Stimulated activated CD8-positive, alpha-beta memory T cell treated with anti-CD3 and anti-CD28 coated beads, Interleukin-2, amount 100 ng/mL, for 1 hour (primary cell): ENCODE data around the gene SPATS2.
"Not testable (repeated sequence)": the region's sequence is repeated elsewhere in the genome, so short reads cannot be mapped to it uniquely, and the experiment has no call there.

Experiments
- DNase-seq, 2 donors: peaks; one replicate each; pipeline ENCODE4 v3.0.0-alpha.2; 2020; ENCODE audit warnings: low read depth in 2 of 2

The SPATS2 gene

DNA sequence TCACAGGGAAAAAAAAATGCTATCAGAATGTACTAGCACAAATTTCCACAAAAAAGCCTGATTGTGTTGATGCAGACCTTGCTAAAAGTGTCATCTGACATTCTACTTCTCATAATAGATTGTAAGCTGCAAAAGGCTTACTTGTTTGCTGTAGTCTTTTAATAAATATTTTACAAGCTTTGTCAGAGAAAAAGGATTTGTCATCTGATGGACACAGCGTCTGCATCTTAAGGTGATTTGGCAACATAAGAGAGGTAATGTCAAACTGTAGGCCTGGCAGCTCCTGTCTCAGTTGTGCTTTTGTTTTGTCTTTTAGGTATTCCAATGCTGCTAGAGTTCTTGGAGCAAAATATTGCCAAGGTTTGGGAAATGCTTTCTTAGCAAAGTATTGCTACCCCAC, 145.3 kb downstream of the SPATS2 start:
- no peak for DNase-seq

DNA sequence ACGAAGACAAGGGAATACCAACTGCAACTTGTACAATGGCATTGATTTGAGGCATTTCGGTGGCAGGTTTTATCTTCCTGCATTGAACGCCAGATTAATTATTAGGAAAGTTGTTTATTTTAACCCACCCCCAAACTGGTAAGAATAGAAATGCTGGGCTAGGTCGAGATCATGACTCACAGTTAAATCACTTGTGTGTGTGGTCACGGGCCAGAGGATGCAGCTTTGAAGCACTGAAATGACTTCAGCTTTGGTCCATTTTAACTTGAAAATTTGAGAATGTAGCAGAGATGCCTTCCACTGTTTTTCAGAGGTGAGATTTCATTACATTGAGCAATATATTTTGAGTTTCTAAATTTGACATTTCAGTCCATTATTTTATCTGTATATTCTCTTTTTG, 148.0 kb downstream of the SPATS2 start:
- no peak for DNase-seq

DNA sequence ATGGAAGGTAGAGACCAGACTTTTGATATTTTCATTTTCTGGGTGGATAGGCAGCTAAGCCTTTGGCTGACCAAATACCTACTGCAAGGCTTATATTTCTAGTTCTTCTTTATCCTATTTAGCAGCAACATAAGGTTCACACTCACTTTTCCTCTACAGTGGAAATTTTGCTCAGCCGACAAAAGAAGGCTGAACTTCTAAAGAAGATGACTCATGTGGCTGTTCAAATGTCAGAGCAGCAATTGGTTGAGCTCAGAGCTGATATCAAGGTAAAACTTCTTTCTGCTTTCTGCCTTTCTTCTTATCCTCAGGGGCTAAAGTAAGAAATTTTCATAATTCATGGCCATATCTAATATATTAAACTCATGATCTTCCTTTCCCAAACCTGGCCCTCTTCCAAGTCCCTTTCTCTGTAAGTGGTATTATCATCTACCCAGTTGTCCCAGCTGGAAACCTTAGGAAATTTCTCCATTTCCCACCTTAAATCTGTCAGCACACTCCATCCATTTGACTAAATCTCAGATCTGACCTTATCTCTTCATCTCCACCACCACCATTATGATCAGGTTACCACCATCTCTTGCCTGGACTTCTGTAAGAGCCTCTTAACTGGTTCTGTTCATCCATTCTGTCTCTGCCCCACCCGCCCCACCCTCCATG, 151.8 kb downstream of the SPATS2 start:
- no peak for DNase-seq

DNA sequence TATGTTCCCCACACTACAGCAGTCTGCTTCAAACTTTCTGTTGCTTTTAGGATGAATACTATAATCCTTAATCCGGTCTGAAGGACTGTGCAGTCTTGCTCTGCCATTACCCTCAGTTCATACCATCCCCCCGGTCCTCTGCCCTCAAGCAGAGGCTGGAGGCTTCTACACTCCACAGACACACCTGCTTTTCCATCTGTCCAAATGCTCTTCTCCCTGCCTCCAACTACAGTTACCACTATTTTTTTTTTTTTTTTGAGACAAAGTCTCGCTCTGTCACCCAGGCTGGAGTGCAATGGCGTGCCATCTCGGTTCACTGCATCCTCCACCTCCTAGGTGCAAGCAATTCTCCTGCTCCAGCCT, 152.3 kb downstream of the SPATS2 start:
- no peak for DNase-seq

DNA sequence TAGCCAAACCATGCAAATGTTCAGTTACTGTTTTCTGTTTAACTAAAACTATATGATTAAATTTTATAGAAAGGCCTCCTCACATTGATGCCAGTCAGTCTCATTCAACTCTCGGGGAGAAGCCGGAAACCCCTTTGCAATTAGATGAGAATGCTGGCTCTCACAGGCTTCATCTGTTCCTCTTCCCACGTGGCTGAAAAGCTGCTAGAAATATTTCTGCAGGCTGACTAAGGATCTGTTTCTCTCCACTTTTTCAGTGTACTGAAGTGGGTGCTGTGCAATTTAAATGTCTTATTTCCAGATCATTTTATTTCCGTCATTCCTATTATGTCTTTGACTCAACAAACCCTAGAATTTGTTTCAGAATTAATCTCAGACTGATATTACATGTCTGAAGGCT, 154.1 kb downstream of the SPATS2 start:
- no peak for DNase-seq

DNA sequence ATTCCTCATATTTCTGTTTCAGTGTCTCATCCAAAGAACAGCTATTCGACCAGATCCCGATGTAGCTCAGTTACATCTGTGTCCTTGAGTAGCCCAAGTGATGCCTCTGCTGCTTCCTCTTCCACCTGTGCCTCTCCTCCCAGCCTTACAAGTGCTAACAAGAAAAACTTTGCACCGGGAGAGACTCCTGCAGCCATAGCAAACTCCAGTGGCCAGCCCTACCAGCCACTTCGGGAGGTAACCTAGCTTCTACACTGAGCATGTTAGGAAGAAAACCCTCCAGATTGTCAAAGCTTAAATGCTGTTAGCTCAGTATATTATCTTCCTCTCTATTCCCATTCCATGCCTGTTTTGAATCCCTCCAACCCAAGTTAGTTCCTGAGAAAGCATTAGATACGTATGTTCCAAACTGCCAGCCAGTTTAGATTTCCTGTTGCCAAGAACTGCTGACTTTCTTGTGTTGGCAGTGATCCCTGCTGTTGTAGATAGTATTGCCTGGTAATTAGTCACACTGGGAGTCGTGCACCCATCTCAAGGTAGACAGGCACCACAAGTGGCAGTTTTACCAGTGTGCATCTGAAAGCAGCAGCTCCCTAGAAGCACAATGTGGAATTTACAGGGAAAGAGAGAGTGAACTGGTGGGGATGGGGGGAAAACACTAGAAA, 157.5 kb downstream of the SPATS2 start:
- no peak for DNase-seq

DNA sequence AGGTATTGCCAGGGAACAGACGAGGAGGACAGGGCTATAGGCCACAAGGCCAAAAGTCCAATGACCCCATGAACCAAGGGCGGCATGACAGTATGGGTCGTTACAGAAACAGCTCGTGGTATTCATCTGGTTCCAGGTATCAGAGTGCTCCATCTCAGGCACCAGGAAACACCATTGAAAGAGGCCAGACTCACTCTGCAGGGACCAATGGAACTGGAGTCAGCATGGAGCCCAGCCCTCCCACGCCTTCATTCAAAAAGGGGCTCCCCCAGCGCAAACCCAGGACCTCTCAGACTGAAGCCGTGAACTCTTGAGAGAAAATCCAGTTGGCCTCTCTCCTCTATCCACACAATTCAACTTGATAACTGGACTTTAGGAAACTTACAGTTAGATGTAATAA, 158.7 kb downstream of the SPATS2 start:
- no peak for DNase-seq

DNA sequence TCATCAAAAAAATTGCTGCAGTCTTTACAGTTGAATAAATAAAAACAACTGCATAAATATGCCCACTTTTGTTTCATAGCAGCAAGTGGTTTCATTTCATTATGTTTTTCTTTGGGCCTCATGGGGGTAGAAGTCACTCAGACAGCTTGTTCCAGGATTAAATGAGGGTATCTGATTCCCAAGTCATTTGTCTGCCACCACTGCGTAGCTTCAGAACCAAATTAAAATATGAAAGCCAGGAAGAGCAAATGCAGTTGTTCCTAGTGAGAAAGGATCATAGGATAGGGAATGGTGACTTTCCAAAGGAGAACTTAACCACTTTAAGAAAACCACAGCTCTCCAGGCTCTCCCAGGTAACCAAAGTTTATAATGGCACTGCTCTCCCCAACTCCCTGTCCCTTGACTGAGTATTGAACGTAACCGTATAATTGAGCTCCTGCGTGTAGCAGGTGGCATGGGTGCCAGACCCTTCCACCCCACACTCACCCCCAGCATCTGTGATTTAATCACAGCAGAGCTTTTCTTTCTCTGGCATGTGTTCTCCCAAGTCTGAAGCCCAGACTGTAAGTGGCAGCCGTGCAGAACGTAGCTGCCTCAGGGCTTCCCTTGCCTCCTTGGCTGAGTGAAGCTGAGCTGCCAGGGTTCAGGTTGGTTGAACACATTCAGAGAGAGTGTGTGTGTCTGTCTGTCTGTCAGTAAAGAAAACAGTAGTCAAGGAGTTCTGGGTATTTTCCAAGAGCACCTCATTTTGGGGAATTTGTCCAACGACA, 160.3 kb downstream of the SPATS2 start:
- no peak for DNase-seq

DNA sequence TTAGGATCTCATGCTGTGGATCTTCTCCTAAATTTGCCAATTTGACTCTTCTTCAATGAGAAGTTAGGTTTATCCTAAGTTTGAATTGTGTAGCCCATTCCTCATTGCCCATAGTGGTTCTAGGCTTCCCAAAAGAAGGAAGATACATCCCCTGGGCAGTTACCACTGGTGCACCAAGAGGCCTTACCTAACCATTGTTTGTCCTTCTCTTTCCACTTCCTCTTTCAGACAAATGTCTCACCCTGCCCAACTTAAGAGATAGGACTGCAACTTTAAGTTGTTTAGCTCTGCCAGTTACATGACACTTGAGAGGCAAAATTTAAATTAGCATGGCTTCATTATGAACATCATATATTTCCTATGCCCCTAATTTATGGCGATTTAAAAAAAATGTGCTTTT, 162.2 kb downstream of the SPATS2 start:
- no peak for DNase-seq

DNA sequence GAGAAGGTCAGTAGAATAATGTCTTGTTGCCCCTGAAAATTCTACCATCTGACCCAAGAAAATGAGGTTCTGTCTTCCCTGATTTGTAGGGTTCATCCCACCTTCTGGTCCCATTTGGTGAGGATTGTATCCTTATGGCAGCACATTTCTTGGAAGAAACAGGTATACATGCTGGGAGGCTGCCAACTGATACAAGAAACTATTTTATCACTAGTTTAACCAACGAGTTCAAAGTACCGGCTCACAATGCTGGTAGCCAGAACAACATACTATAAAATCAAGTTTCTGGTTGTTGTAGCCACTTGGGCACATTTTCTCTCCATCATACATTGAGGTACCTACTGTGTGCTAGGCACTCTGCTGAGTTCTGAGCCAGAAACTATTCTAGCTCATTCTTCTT, 164.5 kb downstream of the SPATS2 start:
- DNase-seq, result no peak

DNA sequence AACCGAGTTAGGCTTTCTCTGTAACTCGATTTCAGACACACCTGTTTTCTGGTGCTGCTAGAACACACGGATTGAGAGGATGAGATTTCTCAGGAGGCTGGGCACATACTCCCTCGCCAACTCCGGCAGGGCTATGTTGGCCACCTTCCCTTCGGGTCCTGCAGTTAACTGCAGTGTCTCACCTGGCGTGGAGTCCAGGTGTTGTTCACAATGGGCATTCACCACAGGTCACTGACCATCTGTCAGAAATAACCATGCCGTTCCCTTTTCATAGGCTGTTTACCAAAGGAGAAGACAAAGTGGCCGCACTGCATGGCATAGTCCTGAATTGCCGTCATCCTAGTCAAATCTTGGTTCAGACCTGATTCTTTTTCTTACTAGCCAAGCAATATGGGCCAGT, 166.1 kb downstream of the SPATS2 start:
- no peak for DNase-seq

DNA sequence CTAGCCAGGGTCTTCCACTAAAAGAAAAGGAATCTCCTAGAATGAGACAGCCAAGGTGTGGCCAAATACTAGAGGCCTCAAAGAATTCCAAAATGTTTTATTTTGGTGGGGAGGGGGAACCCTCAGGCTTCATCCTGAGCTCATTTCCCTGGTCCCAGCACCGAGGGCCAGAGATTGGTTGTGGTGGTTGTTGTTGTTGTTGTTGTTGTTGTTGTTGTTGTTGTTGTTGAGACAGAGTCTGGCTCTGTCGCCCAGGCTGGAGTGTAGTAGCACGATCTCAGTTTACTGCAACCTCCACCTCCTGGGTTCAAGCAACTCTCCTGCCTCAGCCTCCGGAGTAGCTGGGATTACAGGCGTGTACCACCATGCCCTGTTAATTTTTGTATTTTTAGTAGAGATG, 166.9 kb downstream of the SPATS2 start:
- not testable (repeated sequence) for DNase-seq

DNA sequence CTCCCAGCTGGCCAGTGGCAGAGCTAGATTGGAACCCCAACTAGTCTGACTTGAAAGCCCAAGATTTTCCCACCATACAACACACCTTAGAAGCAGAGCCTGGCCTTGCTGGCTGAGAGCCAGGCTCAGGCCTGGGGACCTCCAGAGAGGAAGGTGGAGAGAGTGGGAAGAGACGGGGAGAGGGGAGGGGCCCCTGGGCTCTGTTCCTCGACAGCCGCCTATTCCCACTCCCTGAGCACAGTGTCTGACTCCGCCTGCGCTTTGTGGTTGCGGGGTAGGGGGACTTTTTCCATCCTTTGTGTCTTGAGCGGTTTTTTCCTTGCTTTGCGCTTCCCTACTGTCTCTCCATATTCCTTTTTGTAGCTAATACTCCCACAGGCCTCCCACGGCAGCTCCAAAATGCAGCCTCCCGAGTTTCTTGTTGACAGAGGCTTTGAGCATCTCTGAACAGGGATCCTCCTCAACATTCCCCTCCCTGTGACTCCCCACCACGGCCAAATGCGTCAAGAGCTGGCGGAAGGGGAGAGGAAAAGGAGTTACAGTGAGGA, 167.5 kb downstream of the SPATS2 start:
- no peak for DNase-seq

DNA sequence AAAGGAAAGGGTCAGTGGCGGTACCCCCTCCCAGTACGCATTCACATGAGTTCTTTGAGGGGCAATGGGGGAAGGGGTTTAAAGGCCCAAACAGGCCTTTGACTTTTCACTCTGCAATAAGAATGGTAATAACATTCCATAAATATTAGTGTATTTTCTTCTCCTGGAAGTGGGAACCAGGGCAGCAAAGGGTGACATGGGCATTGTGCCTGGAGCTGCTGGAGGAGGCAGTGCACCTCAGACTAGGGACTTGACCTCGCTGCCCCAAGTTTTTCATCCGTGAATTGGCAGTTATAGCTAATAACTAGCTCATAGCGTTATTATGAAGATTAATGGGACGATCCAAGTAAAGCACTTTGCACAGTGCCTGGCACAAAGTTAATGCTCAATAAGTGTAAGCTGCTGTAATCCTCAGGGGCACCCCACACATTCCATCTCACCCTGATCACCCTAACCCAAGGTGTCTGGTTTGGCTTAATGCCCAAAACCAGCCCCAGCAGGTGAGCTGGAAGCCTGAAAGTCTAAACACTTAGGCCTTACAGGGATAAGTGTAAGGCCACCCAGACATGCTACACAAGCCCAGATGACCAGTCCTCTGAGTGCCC, 168.8 kb downstream of the SPATS2 start:
- DNase-seq, result no peak

DNA sequence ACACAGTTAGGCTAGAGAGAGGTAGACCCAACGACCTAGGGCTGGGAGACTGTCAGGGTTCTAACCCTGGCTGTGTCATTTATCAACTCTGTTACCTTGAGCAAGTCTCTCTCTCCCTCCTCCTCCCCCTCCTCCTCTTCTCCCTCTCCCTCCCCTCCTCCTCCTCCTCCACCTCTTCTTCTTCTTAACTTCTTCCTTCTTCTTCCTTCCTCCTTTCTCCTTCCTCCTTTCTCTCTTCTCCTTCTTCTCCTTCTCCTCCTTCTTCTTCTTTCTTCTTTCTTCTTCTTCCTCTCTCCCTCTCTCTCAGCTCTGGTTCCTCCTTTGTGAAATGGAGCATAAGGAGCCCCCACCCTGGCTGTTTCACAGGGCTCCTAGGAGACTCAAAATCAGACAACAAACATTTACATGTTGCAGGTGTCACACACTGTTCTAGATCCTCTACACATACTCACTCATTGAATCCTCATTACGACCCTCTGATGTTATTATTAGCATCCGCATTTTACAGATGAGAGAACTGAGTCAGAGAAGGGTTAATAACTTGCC, 169.3 kb downstream of the SPATS2 start:
- no peak for DNase-seq

DNA sequence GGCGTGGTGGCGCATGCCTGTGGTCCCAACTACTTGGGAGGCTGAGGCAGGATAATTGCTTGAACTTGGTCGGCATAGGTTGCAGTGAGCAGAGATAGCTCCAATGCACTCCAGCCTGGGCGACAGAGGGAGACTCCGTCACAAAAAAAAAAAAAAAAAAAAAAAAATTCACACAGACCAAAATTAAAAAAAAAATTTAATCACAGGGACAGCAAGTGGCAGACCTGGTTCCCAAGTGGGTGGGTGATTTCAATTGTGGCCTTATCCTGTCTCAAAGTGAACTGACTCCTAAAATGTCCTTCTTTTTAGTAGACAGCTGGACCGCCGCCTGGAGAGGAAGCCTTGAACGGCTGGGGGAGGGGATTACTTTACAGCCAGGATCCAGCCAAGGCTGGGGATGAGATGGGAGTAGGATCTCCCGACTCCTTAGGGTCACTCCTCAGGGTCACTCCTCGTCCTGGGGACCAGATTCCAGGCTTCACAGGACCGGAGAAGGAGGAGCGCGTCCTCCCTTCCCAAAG, 170.0 kb downstream of the SPATS2 start:
- no peak for DNase-seq

DNA sequence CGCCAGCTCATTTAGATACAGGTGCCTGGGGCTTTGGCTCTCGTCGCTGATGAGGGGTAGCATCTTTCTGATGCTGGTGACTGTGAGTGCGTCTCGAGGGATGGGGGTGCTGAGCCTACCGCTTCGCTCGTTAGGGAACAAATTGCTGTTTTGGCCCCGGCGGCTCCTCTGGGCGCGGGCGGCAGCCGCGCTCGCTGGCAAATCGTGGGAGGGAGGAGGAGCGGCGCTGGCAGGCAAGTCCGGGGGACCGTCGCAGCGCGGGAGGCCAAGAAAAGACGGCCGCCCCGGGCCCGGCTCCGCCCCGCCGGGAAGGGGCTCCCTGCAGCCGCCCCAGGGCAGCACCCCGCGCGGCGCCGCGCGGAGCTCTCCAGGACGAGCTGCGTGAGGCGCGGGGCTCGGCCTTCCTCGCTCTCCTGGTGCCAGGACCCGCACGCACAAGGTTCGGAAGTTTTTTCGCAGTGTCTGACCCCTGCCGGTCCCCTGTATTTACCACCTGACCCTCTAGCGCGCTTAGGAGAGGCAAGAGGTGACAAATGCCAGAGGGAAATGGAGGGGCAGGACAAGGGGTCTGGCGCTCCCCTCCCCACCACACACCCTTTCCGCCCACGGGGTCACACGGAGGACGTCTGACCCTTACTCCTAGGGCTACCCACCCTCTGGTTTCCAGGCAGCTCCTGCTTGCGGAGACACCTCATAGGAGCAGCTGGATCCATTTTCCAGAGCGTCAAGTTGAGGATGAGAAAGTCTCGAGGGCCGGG, 170.7 kb downstream of the SPATS2 start:
- DNase-seq, result no peak

DNA sequence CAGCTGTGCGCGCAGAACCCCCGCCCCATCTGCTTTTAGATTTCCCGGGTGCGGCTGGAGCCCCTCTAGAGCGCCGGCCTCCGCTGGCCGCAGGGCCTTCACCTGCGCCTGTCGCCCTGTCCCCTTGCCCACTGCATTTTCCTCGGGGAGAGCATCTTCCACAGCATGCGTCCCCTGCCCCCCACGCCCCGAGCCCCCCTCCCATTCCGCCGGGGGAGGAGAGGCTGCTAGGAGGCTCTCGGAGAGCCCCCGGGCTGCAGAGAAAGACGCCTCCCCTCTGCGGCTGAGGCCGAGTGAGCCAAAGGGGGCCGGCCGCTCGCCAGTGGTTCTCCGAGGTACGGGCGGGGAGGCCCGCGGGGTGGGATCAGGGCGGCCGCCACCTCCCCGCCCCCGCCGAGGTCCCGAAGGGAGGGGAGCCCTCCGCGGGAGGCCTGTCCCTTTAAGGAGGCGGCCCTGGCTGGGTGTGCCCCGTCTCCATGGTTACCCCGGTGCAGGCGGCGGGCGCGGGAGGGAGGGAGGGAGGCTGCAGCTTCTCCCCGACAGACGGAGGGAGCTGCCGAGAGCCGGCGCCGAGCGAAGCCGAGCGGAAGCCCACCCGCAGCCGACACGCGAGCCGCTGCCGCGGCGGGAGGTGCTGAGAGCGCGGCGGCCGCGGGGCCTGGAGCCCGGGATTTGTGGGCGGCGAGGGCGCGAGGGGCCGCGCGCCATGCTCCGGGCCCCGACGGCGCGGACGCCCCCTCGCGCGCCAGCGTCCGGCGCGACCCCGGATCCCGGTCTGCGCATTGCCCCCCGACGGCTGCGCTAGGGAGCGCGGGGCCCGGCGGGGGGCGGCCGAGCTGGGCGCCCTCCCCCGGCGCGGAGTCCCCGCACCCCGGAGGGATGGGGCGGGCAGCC, 171.5 kb downstream of the SPATS2 start, which contains the start of gene KCNH3:
Gene KCNH3, plus strand, starts transcription at position 521 of the 894 bp plus-strand sequence. CDS start 387 bp downstream, outside the sequence.
- peak; percentile 78 to 79 for DNase-seq

DNA sequence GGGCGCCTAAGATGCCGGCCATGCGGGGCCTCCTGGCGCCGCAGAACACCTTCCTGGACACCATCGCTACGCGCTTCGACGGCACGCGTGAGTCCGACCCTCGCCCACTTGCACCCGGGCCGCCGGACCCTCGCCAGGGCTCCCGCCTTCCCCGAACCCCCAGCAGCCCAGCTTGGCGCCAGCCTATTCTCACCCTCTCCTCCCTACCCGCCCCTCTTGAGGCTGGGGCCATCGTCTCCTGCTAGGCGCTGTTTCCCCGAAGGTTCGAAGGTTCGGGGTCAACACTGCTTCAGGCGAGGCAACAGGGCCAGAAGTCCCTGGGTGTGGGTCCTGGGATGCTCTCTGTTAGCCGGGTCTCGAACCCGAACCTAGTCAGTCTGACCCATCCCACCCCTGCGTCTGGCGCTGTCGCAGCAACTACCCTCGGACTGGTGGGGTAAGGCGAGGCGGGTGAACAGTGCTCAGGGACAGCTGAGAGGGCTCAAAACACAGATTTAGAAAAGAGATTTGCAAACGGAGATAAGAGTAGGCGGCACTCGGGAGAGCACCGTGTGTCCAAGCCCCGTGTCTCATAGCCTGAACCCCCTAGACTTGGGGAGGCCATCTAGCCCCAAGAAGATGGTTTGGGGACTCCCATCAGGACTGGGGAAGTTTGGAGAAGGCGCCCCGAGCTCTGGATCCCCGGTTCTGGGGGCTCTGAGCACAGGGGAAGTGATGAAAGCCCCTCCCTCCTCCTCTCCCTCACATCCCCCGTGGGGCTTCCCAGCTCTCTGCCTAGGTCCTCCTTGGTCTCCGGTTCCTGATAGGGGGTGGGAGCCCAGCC, 172.4 kb downstream of the SPATS2 start:
- no peak for DNase-seq
